Vagina (tissue), 2 donors: ENCODE results near the gene UACA.

ENCODE experiments used
- CTCF ChIP-seq, 3 experiments: fragments of 450-650 bp in 2 of 3; fragments of 200-600 bp in 1 of 3; sonication (generic) in 1 of 3; IDR thresholded peaks; one replicate each; pipeline ENCODE4 v1.5.1; 2017 to 2019; ENCODE audit warnings: antibody characterized with exemption in 3 of 3, mild to moderate bottlenecking in 2 of 3, moderate library complexity in 2 of 3
- POLR2A ChIP-seq, 2 donors: fragments of 450-650 bp; IDR thresholded peaks; one replicate each; pipeline ENCODE4 v1.6.1; 2017; ENCODE audit warnings: antibody characterized with exemption in 2 of 2, mild to moderate bottlenecking in 2 of 2, moderate library complexity in 2 of 2
- POLR2AphosphoS5 ChIP-seq, 2 donors: sonication (generic); formaldehyde crosslinking; IDR thresholded peaks; one replicate each; pipeline ENCODE4 v1.9.0; 2017; ENCODE audit warnings: antibody characterized with exemption in 2 of 2, mild to moderate bottlenecking in 2 of 2, low read depth in 1 of 2; ENCODE audit not compliant: insufficient read depth in 1 of 2

- no peak for TF ChIP-seq POLR2A (IDR thresholded peaks at IDR 0.05)
- TF ChIP-seq CTCF (IDR thresholded peaks at IDR 0.05), result no peak
- TF ChIP-seq POLR2AphosphoS5 (IDR thresholded peaks at IDR 0.05; ENCODE audit: insufficient read depth in 1 of 2, low read depth in 1 of 2), result no peak
These were observed 63.5 kb downstream of the UACA start for GRCh38 chr15:70699890-70700289.
